Measurements from ENCODE around the gene KMO. TPM values are rescaled to one million over a fixed set of nuclear protein-coding genes. Genes with fewer than 3 reads are reported as not detected.

The KMO gene
- total and polyA plus RNA-seq, 2 of the 13 experiments (the other 11 are each of a cell fraction or from before 2014, with no cell fraction given): 0.01 TPM; not detected in 1

GRCh38 chr1:241610056-241610815 lies 78.1 kb downstream of the KMO start (continued):
- 0 out of 2 replicates have a peak, but pooled peaks have one; percentile 18 for TF ChIP-seq ARID5B (CRISPR knock-in tag; IDR thresholded peaks at IDR 0.05)
- no peak for TF ChIP-seq ZNF572 (CRISPR knock-in tag; IDR thresholded peaks at IDR 0.05)
- no peak for TF ChIP-seq ZBTB3 (CRISPR knock-in tag; IDR thresholded peaks at IDR 0.05; ENCODE audit: borderline replicate concordance, low read depth)
- TF ChIP-seq CREB1 (IDR thresholded peaks at IDR 0.05): no peak
- TF ChIP-seq CREB1 (CRISPR knock-in tag; IDR thresholded peaks at IDR 0.05): 0 out of 2 replicates have a peak, but pooled peaks have one; percentile 8
- TF ChIP-seq ESRRA (CRISPR knock-in tag; IDR thresholded peaks at IDR 0.05; ENCODE audit: low read depth): no peak
- 0 out of 2 replicates have a peak, but pooled peaks have one; percentile 28 for TF ChIP-seq FOXA3 (CRISPR knock-in tag; IDR thresholded peaks at IDR 0.05)

GRCh38 chr1:241611063-241611462 lies 78.9 kb downstream of the KMO start:
- Histone ChIP-seq H3K27me3 (ENCODE audit: control insufficient read depth in 1 of 2, insufficient read depth in 2 of 2, low read length in 2 of 2) (no peaks in the 10 kb centered on the region), H3K4me3 (replicated peaks in 1 of 3; ENCODE audit: insufficient read depth in 1 of 3, low read depth in 2 of 3, low read length in 3 of 3) (no peak overlapping the region), H3K9me3 (ENCODE audit: low read length) (no peaks in the 10 kb centered on the region), H3K79me2 (ENCODE audit: insufficient read depth, low read length) (no peaks in the 10 kb centered on the region), H3K4me1 (ENCODE audit: insufficient read depth, low read length) (peaks cover 28% of the 10 kb centered on the region), H4K20me1 (ENCODE audit: insufficient read depth, low read length) (no peaks in the 10 kb centered on the region; the same call in 1 of the 2 replicates), H3K36me3 (replicated peaks in 1 of 2; ENCODE audit: control insufficient read depth in 1 of 2, insufficient read depth in 2 of 2, low read length in 2 of 2) (no peaks in the 10 kb centered on the region), H3K27ac (ENCODE audit: extremely low read length, insufficient read depth, low read length) (no peak overlapping the region), H3K4me2 (ENCODE audit: low read depth, low read length) (no peak overlapping the region), H3K9ac (ENCODE audit: insufficient read depth, low read depth, low read length) (no peak overlapping the region), H2AFZ (ENCODE audit: low read length) (no peak overlapping the region)
- intact Hi-C loops (cut with micrococcal nuclease; ENCODE audit: unreplicated experiment): loop anchor here (1.0 to 5.0 kb wide), 3 partner anchors 16 to 224 kb away; partner anchors contain the start of gene KMO
- ATAC-seq (peak; percentile 70), DNase-seq (ENCODE audit: low spot score) (peak; percentile 72), FAIRE-seq (peak; percentile 8)
- in situ Hi-C loops (cut with HindIII; ENCODE audit: extremely low pct_ligation_motif_present, low pct_unique_long_range_greater_than_20kb): loop anchor here (5.0 kb wide), 1 partner anchor 226 kb away; no protein-coding TSS in a partner anchor
- ChIA-PET CTCF (ENCODE audit: low intra/inter-chr PET ratio, low total read pairs) (interaction anchor here (0.7 to 3.9 kb wide), 3 partner anchors 16 to 224 kb away, joined by 3 to 38 read pairs (median 17); partner anchors contain the start of genes CHML and OPN3), POLR2A (interaction anchor here (1.4 kb wide), 1 partner anchor 31 kb away, joined by 5 read pairs; no protein-coding TSS in a partner anchor)
- no TSS peak for BruUV-seq (replicated peaks)
- 33% methylated on average over 3 of the region's 3 CpGs for WGBS (ENCODE audit: low lambda C conversion rate)
- no peak for TF ChIP-seq ZNF766 (CRISPR knock-in tag; IDR thresholded peaks at IDR 0.05; ENCODE audit: borderline replicate concordance)
- TF ChIP-seq GATA4 (IDR thresholded peaks at IDR 0.05; ENCODE audit: borderline replicate concordance, low read depth): no peak
- TF ChIP-seq RBM39 (IDR thresholded peaks at IDR 0.05; ENCODE audit: low read depth, low read length, poor library complexity, severe bottlenecking): no peak
- TF ChIP-seq JDP2 (CRISPR knock-in tag; IDR thresholded peaks at IDR 0.05; ENCODE audit: borderline replicate concordance): no peak
- TF ChIP-seq FLYWCH1 (CRISPR knock-in tag; IDR thresholded peaks at IDR 0.05): no peak
- no peak for TF ChIP-seq RARG (CRISPR knock-in tag; IDR thresholded peaks at IDR 0.05; ENCODE audit: low read depth)
- no peak for TF ChIP-seq E2F5 (CRISPR knock-in tag; conservative IDR thresholded peaks at IDR 0.05)
- TF ChIP-seq SMC3 (IDR thresholded peaks at IDR 0.05; ENCODE audit: low read length): peak; percentile 65; the same call in 1 of the 2 replicates
- peak; percentile 58 for TF ChIP-seq RAD21 (CRISPR knock-in tag; IDR thresholded peaks at IDR 0.05)
- TF ChIP-seq SIN3B (IDR thresholded peaks at IDR 0.05; ENCODE audit: low read length): 0 out of 2 replicates have a peak, but pooled peaks have one; percentile 16
- no peak for TF ChIP-seq CREB1 (IDR thresholded peaks at IDR 0.05)
- TF ChIP-seq CREB1 (CRISPR knock-in tag; IDR thresholded peaks at IDR 0.05): 0 out of 2 replicates have a peak, but pooled peaks have one; percentile 6
- TF ChIP-seq ZNF468 (CRISPR knock-in tag; IDR thresholded peaks at IDR 0.05): no peak
- TF ChIP-seq KDM4B (CRISPR knock-in tag; IDR thresholded peaks at IDR 0.05): no peak

Measured in HepG2 (cell line).